Stimulated activated CD4-positive, alpha-beta T cell treated with anti-CD3 and anti-CD28 coated beads, Interleukin-12 subunit alpha, Interleukin-12 subunit beta, amount 100 ng/mL, for 4 hours (primary cell): Measurements from ENCODE around the gene ZNF396.

Experiments used
- DNase-seq: peaks from one replicate; pipeline ENCODE4 v3.0.0-alpha.2; 2020

The ZNF396 gene

DNA sequence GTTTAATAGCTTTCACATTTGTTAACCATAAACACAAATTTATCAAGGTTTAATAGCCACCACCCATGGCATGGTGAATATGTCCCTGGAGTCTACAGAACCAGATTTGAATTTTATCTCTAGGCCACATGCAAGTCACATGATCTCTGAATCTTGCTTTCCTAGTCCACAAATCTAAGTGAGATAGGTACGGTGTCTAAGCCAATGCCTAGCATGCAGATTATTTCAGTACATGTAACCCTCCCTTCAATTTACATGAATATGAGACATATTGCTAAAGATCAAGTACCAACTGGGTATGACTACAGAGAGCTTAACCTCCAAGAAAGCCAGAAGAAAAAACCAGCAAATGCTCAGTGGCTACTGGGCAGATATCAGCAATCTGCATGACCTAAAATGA is 42.9 kb downstream of the ZNF396 start:
- no peak for DNase-seq

DNA sequence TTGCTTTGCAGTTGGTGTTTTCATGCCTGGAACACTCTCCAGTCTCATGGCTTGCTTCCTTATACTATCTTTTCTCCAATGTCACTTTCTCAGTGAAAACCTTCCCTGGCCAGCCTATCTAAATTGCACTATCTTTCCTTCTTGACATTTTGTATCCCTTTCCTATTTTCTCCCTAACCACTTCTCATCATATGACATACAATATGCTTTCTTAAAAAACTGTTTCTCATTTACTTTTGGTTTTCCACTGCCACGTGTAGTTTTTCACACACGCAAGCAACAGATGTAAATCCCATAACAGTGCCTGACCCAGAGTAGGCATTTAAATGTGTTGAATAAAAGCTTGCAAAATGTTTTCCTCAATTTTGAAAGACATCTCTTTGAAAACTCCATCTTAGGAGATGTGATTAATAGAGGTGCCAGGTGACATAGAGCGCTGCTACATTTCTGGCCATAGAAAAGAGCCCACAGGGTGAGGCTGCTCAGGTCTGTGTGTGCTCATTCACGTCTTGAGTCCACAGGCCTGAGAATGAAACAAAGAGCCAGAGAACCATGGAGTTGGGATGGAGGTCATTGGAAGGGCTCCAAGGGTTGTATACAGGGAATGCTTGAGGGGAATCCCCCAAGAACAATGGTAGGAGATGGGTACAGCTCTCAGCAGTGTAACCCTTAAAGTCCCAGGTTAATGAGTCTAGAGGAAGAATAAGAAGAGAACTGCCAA is 45.6 kb downstream of the ZNF396 start:
- DNase-seq, result no peak

DNA sequence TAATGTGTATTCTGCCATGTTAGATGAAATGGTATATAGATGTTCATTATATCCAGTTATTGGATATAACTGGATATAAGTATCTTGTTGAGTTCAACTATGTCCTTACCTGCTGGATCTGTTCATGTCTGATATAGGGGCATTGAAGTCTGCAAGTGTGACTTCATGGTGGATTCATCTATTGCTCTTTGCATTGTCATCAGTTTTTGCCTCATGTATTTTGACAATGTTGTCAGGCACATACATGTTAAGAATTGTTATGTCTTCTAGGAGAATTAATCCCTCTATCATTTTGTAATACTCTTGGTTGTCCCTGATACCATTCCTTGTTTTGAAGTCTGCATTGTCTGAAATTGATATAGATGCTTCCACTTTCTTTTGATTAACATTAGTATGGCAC is 48.3 kb downstream of the ZNF396 start:
- no peak for DNase-seq

DNA sequence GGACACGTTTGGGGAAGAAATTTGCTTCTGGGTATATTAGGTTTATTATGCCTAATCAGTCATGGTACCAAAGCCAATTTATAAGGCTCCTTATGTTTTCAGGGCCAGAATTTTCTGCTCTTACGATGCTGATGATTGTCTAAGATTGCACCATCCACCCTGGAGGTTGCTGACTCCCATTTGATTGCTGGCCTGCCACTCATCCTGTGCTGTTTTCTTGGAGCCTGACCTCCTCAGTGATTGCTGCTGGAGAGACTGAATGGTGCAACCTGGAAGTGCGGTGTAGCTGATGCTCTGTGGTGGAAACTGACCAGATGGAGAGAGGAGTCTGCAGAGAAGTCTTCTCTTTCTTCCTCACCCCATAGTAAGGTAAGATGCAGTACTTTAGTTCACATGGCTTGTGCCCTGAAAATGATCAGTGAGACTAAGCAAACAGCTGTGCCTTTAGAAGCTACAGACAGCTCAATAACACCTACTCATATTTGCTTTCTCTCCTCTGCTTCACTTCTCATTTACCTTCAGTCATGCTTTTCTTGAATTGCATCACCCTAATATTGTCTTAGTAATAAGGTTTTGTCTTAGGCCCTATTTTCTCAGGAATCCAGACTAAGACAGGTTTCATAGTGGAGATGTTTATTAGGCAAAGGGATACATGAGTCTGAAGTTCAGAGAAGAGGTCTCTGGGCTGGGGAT is 50.3 kb downstream of the ZNF396 start:
- DNase-seq, result no peak

DNA sequence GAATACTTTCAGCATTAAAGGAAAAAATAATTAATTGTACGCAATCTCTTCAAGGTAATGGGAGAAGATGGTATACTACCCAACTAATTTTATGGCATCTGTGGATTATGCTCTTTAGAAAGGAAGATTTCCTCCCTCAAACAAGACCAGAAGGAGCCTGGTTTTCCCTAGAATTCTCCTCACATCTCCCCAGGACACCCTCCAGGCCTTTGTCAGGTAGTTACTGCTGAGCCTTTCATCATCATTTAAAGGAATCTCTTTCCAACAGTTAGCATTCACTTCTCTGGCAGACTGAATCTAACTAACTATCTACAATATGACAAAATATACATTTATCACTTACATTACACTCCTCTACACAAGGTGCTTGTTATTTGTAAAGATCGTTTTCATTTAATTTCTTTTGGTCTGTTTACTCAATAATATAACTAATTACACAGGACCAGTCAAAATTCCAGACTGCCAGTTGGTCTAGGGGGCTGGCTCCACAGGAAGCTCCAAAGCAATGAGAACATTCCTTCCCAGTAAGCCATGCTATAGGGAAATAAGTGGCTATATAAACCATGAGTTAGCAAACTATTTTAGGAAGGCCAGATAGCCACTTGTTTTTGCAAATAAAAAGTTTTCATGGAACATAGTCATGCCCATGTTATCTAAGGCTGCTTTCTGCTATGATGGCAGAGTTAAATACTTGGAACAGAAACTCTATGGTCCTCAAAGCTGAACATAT is 52.0 kb downstream of the ZNF396 start:
- no peak for DNase-seq

DNA sequence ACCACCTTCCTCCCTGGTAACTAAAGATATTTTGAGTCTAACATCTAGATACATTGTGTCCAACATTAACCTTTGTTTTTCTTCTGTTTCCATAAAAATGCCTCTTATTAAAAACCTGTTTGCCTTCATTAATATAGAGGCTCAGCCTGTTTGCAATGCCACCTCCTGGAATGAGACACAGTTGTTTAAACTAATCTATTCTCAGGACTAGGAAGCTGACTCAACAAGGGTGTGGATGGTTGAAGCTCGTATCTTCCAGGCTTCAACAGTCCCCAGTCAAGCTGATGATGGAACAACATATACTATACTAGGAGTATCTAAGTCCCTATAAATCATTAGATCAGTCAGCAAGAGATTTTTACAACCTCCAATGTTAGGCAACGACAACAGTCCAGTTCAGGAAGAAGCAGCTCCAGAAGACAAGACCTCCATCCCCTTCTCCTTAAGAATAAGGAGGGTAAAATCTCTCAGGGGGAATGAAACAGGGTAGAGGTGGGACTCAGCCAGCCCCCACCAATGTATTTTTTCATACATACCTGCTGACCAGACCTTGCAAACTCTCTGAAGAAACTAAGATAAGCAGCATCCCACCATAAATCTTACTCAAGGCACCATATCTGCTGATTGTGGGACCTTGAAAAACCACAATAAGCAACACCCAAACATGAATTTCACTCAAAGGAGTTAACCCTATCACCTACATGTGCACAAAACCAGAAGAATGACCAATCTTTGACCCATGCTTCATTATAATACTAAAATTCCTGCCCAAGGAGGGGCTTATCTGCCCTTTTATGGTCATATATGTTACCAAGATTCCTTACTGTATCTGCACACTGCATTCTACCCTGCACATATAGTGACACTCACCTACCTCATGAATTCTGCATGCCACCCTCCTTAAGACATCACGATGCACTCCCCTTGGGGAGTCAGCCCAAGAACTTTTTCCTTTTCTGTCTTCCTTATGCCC is 54.4 kb downstream of the ZNF396 start:
- no peak for DNase-seq
